HG03432 (cell line): ENCODE data around the gene ZBTB48.
A peak's percentile ranks its signal among the peaks of the same experiment; 100 is the strongest.
"Not testable (repeated sequence)": the region's sequence is repeated elsewhere in the genome, so short reads cannot be mapped to it uniquely, and the experiment has no call there.

Source experiments
- ATAC-seq: cut with Tn5 transposase; IDR thresholded peaks from one replicate; pipeline ENCODE4 v1.9.1; 2021; ENCODE audit warnings: mild to moderate bottlenecking, moderate library complexity; ENCODE audit not compliant: unreplicated experiment

Gene ZBTB48

DNA sequence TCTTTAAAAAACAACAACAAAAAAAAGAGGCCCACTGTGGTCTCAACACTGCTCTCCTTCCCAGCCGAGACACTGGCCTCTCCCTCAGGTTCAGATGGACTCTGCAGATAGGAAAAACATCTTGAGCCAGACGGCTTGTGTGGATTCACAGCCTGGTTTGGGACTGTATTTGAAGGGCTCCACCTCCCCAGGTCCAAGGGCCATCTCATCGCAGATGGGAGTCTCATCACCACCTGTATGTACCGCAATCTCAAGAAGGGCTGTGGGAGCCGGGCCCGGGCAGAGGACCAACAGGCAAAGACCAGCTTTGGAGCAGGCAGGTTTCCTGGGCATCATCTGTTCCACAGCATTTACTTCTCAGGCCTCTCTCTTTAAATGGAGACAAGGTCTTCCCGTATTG, 10.3 kb downstream of the ZBTB48 start:
- ATAC-seq = no peak

- no peak for ATAC-seq
These were observed 11.4 kb downstream of the ZBTB48 start for GRCh38 chr1:6591222-6591621.

- no peak for ATAC-seq
These were observed 11.8 kb downstream of the ZBTB48 start for GRCh38 chr1:6591644-6592043.

- ATAC-seq = no peak
These were observed 12.6 kb downstream of the ZBTB48 start for GRCh38 chr1:6592441-6592840.

DNA sequence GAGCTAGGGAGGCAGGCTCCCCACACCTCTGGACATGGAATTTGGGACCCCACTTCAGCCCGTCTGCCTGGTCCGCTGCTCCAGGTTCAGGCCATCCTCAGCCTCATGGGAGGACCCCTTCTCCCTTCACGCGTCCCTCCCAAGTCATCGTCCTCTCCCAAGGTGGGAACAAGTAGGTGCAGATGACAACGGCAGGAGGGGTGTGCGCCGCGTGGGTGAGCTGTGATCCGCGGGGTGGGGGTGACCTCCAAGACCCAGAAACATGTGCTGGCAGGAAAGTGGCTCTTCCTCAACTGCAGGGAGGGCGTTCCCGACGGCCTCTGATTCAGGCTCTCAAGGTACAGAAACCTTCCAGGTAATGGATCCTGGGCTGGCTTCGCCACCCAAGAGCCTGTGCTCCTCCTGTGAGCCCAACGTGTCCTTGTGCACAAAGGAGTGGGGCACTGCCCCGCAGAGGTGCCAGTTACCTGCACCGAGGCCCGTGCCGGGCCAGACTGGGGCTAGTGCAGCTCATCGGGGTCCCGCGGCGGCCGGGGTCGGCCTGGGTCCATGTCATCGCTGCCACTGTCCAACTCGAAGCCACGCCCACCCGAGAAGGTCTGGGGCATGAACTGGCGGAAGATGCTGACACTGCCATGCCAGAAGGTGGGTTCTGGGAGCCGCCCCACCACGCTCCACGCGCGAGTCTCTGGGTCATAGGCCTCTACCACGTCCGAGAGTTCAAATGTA, 13.2 kb downstream of the ZBTB48 start:
- no peak for ATAC-seq

DNA sequence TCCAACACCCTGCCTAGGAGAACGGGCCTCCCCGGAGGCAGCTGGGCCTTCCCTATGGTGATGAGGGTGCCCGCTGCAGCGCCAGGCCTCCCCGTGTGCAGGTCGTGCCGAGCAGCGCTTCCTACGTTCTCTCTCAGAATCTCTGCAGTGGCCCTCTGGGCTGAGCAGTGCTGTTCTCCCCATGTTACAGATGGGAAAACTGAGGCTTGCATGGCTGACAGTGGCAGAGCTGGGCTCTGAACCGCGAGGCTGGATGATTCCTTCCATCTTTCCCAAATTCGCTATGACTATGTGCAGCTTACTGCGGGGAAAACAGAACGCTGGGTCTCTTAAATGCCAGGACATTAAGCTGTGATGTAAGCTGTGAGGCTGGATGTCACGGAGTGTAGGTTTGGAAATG, 14.0 kb downstream of the ZBTB48 start:
- no peak for ATAC-seq

DNA sequence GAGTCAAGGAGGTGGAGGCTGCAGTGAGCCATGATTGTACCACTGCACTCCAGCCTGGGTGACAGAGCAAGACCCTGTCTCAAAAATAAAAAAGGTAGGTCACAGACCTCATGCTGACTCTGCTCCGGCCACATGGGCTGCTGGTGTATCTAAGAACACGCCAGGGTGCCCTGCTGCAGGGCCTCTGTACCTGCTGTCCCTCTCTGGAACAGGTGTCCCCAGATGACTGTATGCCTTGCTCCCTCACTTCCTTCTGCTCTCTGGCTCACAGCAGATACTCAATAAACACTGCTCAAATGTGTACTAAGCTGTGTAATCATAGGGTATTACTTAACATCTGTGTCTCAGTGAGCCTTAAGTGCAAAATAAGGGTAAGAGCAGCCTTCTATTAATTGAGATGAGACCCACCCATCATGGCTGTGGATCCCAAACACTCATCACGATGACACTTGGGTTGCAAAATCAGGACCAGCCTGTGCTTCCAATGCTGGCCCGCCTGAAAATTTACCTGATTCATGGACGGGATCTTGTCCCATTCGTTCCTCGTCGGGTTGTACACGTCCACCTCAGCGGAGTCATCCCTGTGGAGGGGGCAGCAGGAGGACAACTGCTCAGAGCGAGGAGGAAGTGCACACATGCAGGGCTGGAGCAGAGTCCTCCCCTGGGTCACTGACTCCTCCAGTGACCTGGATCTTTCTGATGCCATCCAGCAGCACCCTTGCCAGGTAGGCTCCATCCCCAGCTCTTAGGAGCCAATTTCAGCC, 15.4 kb downstream of the ZBTB48 start:
- no peak for ATAC-seq

DNA sequence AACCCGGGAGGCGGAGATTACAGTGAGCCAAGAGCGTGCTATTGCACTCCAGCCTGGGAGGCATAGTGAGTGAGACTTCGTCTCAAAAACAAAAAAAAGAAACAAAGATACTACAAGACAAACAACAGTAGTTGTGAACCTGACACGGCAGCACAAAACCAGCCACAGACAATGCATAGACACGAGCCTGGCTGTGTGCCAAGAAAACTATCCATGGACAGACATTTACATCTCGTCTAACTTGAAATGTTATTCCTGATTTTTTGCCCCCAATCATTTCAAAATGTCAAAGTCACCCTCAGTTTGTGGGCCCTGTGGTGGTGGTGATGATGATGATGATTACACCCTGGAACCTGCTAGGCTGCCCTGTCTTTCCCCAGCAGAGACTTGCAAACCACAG, 16.6 kb downstream of the ZBTB48 start:
- ATAC-seq = no peak

- ATAC-seq = no peak
These were observed 17.3 kb downstream of the ZBTB48 start for GRCh38 chr1:6596886-6597776.

GRCh38 chr1:6597777-6598131, 18.0 kb downstream of the ZBTB48 start:
- ATAC-seq = no peak

DNA sequence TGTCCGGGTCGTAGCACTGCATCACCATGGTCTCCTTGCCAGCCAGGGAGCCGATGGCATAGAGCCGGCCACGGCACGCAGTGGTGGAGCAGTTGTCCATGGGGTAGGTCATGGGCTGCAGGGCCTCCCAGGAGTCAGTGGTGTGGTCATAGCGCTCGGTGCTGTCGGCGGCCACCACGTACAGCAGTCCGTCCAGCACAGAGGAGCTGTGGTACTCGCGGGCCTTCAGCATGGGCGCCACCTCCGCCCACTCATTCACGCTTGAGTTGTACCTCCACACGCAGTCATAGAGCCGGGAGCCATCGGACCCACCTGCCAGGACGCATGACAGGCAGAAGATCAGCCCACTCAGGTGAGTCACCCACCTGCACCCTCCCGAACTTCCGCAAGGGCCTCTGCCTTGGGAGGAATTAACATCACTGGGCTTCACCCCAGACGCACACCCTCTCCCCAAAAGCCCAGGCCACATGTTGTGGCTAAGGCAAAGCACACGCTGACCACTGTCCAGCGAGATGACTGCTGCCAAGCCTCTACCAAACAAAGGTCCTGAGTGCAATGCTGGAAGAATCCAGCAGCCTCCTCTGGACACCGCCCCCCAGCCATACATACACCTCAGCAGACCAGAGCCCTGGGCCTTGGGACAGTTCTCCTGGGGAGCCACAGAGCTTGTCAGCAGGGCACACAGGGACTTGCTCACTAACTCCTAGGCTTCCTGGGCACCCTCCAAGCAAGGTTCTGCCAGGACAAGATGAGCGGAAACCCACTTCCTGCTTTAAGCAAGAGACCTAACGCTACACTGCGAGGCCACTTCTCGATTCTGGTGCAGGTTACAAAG, 19.6 kb downstream of the ZBTB48 start:
- no peak for ATAC-seq

GRCh38 chr1:6599991-6600390, 20.2 kb downstream of the ZBTB48 start:
- ATAC-seq = not testable (repeated sequence)

DNA sequence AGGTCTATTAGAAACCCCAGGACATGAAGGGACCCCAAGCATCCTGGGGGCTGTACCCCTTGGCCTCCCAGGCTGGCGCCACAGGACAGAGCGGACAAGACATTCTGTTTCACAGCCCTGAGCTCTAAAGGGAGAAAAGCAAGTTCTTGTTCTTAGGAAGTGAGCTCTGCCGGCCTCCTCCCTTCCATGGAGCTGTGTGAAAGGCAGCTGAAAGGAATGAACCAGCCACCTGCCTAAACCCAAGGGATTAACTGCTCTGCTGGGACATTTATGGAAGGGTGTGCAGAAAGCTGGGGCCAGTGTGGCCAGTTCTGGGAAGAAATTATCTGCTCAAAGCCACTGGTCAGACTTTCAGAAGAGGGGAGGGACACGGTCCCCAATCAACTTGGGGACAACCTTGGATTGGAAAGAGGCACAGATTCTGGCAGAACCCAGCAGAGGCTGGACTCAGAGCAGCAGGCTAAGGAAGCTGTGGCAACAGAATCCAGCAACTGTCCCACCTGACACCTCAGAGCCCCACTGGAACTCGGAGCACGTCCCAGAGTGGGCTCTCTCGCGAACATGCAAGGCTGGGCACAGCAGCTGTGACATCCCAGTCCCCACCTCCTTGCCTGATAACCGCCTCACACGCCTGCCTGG, 20.7 kb downstream of the ZBTB48 start:
- ATAC-seq = peak; percentile 2

DNA sequence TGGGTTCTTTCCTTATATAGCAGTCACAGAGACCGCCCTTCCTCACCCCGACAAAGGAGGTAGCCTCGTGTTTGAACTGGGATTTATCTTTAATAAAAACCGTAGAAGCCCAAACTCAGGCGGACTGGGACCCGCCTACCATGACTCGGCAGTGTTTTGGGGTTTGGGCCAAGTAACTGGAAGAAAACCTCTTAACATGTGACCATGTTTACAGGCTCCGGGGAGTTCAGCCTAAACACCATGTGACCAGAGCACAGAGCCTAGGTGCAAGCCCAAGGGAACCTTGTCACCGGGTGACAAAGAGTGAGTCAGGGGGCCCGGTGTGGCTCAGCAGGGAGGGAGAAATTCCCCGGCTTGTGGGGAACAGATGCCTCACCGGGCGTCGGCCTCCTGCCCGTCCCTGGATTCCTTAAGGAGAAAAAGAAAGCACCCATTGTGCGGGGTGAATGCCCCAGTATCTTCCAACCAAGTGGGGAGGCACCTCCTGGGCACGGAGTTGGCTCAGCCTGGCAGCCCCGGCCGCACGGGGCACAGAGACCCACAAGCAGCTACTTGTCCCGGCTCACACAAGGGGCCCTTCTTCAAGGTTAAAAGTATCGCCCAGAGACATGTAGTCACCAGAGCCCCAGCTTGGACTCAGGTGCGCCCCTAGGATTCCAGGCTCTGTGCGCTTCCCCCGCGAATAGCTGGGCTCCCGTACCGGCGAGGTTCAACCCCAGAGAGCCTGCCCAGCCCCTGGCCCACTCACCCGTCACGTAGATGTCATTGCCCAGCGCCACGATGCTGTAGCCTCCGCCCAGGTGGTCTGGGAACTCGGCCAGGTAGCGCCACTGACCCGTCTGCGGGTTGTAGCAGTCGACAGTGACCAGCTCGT, 21.5 kb downstream of the ZBTB48 start:
- ATAC-seq = peak; percentile 28

DNA sequence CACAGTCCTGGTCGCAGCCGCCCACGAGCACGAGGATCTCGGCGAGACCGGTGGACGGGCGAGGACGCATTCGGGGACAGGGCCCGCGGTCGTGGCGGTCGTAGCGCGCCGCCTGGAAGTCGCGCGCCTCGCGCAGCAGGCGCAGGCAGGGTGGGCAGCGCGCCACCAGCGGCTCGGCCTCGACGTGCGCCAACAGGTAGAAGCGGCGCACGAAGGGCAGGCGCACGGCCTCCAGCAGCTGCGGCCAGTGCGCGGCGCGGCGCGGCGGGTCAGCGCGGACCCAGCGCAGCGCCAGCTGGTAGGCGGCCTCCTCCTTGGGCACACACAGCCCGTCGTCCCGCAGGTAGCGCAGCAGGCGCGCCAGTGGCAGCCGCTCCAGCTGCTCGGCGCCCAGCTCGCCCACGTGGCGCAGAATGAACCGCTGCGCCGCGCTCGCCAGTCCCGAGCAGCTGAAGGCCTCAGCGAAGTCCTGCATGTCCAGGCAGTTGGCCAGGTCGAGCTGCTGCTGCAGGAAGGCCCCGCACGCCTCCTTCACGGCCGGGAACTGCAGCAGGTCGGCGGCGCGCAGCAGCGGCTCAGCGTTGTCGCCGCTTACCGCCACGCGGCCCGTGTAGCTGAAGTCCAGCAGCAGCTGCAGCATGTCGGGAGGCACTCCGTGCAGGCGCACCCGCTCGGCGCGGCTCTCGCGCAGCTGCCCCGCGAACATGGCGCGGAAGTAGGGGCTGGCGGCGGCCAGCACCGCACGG, 22.3 kb downstream of the ZBTB48 start:
- peak; percentile 37 for ATAC-seq

DNA sequence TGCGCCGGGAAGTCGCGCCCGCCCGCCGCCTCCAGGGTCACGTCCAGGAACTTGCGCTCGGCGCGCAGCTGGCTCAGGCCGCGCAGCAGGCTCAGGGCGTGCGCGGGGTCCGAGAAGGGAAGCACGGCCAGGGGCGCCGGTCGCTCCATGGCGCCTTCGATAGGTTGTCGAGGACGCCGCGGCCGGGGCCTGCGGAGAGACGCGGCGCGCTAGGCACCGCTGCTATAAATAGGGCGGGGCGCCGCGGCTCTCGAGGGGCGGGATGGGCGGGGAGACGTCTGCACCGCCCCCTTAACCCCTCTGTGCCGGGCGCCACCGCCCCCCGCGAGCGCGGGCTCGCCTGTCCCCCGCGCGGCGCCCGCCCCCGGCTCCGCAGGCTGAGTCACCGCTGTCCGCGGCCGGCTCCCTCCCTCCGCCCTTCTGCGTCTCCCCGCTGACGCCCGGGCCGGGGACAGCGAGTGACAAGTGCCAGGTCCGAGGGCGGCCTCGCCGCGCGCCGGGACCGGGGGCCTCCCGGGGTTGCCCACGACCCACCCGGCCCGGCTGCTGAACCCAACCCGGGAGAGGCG, 23.0 kb downstream of the ZBTB48 start, which contains the start of gene KLHL21:
Gene KLHL21 (minus strand): TSS at position 201 of the 569 bp plus-strand sequence. CDS start 52 bp downstream, at position 149.
- peak; percentile 58 for ATAC-seq

DNA sequence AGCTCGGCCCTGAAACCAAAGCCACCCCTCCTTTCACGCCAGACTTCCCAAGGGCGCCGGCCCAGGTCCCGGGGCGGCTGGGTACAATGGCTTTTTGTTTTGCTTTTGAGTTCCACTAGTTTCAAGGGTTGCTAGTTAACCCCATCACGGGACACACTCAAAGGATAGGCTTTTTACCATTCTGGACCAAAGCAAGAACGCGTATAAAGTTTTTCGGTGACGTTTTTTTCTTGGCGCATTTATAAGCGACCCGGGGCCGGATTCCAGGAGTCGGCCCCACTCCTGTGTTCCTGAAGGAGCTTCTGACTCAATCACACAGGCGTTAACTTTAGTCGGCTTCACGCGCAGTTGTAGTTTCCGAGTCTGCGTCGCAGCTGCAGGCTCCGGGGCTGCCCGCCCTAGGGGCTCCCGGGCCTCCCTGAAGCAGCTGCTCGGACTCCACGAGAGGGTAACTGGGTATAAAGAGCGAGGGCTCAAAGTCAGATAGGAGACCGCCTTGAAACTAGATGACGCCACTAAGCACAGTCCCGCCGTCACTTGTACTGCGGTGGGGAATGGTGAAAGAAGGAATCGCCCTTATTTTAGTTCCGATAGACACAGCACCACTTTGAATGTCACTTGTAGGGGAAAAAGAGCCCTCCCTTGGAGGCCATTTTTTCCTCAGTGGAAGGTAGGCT, 23.6 kb downstream of the ZBTB48 start:
- ATAC-seq = peak; percentile 22
